IPS-18c (cell line): ENCODE measurements around the gene C17orf75.
A peak's percentile ranks its signal among the peaks of the same experiment; 100 is the strongest.
"Not testable (repeated sequence)": the region's sequence is repeated elsewhere in the genome, so short reads cannot be mapped to it uniquely, and the experiment has no call there.

Experiments
- H3K4me3 ChIP-seq: 2 replicates; pipeline ENCODE4 v1.7.0; 2013; ENCODE audit warnings: low read depth, mild to moderate bottlenecking, low read length, moderate library complexity; ENCODE audit not compliant: insufficient read depth
- H3K9me3 ChIP-seq: one replicate; pipeline ENCODE4 v1.6.1; 2013; ENCODE audit warnings: mild to moderate bottlenecking, low read length, moderate library complexity; ENCODE audit not compliant: control insufficient read depth, insufficient read depth

Gene C17orf75

GRCh38 chr17:32349854-32350665 lies 8.1 kb upstream of the C17orf75 start, which contains the start of gene ZNF207:
Gene ZNF207 (plus strand): TSS chr17:32350157. CDS start chr17:32350286, 129 bp downstream.
- Histone ChIP-seq H3K9me3 (no peaks in the 10 kb centered on the region), H3K4me3 (peak within 1 kb of the TSS; percentile 98)

- Histone ChIP-seq H3K9me3 (no peaks in the 10 kb centered on the region), H3K4me3 (peak overlapping the region; percentile 98)
These were observed 7.5 kb upstream of the C17orf75 start for GRCh38 chr17:32349503-32349853.

DNA sequence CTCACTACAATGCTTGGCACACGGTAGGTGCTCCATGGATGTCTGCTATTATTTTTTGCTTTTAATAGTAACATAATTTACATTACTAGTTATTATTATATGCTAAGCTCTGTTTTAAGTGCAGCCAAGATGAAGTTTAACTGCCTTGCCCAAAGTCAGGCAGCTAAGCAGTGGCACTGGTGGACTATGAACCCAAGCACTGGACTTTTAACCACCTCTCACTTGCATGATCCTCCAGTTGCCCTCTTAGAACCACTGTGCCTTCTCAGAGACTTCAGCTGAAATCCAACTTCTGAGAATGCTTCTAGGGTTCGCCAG lies 6.5 kb upstream of the C17orf75 start:
- Histone ChIP-seq H3K4me3 (no peak overlapping the region), H3K9me3 (no peaks in the 10 kb centered on the region)

GRCh38 chr17:32345951-32346600 lies 4.1 kb upstream of the C17orf75 start:
- Histone ChIP-seq H3K9me3 (no peaks in the 10 kb centered on the region), H3K4me3 (no peak overlapping the region)

DNA sequence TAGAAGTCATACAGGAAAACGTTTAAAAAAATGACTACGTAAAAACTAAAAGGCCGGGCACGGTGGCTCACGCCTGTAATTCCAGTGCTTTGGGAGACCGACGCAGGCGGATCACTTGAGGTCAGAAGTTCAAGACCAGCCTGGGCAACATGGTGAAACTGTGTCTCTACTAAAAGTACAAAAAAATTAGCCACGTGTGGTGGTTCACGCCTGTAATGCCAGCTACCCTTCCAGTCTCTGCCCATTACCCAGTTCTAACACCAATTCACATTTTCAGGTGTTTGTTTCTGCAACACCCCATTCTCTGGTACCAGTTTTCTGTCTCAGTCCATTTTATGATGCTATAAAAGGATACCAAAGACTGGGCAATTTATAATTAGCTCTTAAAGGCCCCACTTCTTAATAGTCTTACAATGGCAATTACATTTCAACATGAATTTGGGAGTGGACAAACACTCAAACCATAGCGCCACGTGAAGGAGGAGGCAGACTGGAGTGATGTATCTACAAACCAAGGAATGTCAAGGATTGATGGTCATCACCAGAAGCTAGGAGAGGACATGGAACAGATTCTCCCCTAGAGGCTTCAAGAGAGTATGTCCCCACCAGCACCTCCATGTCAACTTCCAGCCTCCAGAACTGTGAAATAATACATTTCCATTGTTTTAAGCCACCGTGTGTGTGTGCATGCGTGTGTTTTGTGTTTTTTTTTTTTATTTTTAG lies 791 bp upstream of the C17orf75 start:
- Histone ChIP-seq H3K4me3 (no peak overlapping the region; the same call in 1 of the 2 replicates), H3K9me3 (no peaks in the 10 kb centered on the region)

- Histone ChIP-seq H3K9me3 (no peaks in the 10 kb centered on the region), H3K4me3 (peak overlapping the region; percentile 71)
These were observed 674 bp downstream of the C17orf75 start for GRCh38 chr17:32341141-32341856.

DNA sequence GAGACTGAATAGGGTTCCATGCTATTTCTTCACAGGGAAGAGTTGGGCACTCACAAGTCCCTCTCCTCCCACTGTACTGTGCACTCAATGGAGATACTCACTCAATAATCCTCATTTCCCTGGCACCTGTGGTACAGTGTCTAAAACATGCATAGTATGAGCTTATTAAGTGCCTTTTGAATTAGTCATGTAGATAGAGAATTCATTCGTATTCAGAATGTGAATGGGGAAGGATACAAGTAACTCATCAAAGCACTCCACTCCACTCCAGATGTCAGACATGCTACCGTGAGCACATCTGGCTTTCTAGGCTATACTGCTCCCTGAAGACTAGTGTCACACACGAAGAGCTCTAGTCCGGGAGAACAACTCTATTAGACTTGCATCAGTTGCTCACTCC lies 6.3 kb downstream of the C17orf75 start:
- Histone ChIP-seq H3K4me3 (no peak overlapping the region), H3K9me3 (no peaks in the 10 kb centered on the region)

DNA sequence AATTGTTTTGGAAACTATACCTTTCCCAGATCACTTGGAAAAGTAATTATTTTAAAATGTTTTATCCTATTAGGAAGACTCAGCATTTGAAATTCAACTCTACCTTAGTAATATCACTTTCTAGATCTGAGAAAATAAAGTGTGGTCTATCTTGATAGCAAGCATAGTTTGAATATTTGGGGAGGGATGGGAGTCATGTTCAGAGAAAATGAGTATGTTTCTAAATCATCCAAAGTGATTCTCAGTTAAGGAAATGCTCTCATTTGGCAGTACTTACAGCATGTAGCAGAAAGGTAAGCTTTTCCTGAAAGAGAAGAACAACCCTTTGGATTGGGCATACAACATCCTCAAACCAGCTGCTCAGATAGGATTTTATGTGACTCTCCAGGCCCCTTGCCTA lies 6.9 kb downstream of the C17orf75 start:
- no peaks in the 10 kb centered on the region for H3K9me3 ChIP-seq
- no peak overlapping the region for H3K4me3 ChIP-seq

GRCh38 chr17:32333187-32333586 lies 8.8 kb downstream of the C17orf75 start:
- H3K4me3 ChIP-seq, result no peak overlapping the region
- H3K9me3 ChIP-seq, result no peaks in the 10 kb centered on the region

DNA sequence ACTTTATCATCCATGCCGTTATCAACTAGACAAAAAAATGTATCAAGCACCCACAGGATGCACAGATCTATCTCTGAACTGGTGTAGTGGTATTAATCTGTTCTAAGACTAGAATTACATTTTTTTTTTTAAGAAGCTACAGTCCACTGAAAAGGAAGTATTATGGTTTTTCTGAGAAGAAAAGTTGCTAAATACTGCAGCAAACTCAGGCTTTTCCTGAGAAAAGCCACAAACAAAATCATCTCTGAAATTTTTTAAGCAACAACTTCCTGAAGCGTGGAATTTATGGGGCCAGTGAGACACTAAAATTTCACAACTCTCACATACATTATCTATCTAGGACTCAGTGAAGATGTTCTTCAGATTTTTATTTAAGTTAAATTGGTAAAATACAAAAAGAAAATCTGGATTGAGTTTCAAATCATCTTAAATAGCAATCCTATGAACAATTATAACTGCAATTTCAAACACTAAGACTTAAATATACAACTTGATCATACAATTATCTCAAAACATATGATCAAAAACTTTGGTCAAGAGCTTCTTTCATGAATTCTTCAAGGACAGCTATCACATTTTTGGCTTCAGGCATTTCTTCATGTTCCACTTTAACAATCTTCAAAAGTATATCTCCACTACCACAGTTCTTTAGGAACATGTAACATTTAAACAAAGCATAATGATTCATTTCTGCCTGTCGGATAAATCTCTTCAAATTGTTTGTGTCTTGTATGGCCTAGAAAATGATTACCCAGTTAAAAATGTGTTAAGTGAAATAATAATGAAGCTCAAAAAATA lies 10.5 kb downstream of the C17orf75 start:
- no peak overlapping the region for H3K4me3 ChIP-seq
- H3K9me3 ChIP-seq, result no peaks in the 10 kb centered on the region

- Histone ChIP-seq H3K4me3 (no peak overlapping the region), H3K9me3 (no peaks in the 10 kb centered on the region)
These were observed 11.8 kb downstream of the C17orf75 start for GRCh38 chr17:32330147-32330546.

GRCh38 chr17:32327911-32328310 lies 14.1 kb downstream of the C17orf75 start:
- Histone ChIP-seq H3K4me3 (no peak overlapping the region), H3K9me3 (no peaks in the 10 kb centered on the region)

DNA sequence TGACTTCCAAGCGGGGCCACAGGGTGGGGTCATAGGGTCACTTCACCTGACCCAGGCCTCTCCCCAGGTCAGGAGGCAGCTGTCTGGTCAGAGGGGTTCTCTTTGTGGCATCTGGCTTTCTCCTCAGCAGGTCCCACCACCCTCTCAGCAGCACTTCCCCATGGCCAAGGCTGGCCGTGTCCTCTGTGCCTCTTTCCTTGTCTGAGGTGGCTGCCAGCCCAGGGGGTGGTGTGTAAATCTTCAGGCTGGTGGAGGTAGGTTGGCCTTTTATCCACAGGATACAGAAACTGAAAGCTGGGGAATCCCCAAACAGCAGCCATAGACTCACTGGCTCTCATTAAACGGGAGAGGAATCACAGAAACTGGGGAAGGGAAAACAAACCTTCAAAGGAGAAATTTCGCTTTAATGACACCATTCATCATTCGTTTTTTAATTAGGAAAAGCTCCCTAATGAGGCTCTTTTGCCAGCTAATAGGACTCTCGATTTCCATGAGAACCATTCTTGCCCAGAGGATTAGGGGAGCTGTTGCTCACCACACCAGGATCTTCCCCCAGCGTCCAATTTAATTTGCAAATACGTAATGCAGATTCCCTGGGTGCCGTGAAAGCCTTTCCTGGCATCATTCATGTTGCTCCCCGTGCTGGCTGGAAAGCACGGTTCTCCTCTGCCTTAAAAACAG lies 18.0 kb downstream of the C17orf75 start:
- Histone ChIP-seq H3K4me3 (no peak overlapping the region), H3K9me3 (no peaks in the 10 kb centered on the region)

- no peak overlapping the region for H3K4me3 ChIP-seq
- no peaks in the 10 kb centered on the region for H3K9me3 ChIP-seq
These were observed 18.9 kb downstream of the C17orf75 start for GRCh38 chr17:32323046-32323445.

GRCh38 chr17:32320847-32321246 lies 21.1 kb downstream of the C17orf75 start:
- H3K9me3 ChIP-seq, result no peaks in the 10 kb centered on the region

GRCh38 chr17:32320080-32320479 lies 21.9 kb downstream of the C17orf75 start:
- not testable (repeated sequence) for H3K9me3 ChIP-seq, H3K4me3 ChIP-seq

More at GRCh38 chr17:32320847-32321246, 21.1 kb downstream of the C17orf75 start:
- H3K4me3 ChIP-seq, result no peak overlapping the region
